Transverse colon (tissue), 4 donors: Measurements from ENCODE around the gene GNA14. TPM values are rescaled to one million over a fixed set of nuclear protein-coding genes. Genes with fewer than 3 reads are reported as not detected.

Source experiments
- DNase-seq: peaks from one replicate; pipeline ENCODE4 v3.0.0-alpha.2; 2019
- H3K27ac ChIP-seq, 4 donors: fragments of 200-600 bp; sonication (generic); 2 replicates each; pipeline ENCODE4 v1.5.1; 2016 to 2018; ENCODE audit warnings: inconsistent platforms in 4 of 4
- H3K27me3 ChIP-seq: fragments of 200-600 bp; sonication (generic); 2 replicates; pipeline ENCODE4 v1.5.1; 2017; ENCODE audit warnings: inconsistent platforms
- H3K36me3 ChIP-seq, 4 donors: fragments of 200-600 bp; sonication (generic); 2 replicates each; pipeline ENCODE4 v1.5.1; 2017 to 2019; ENCODE audit warnings: inconsistent platforms in 4 of 4
- H3K4me1 ChIP-seq, 4 donors: fragments of 200-600 bp; sonication (generic); 2 replicates each; pipeline ENCODE4 v1.5.1; 2017 to 2020; ENCODE audit warnings: inconsistent platforms in 4 of 4
- H3K4me3 ChIP-seq, 4 donors: fragments of 200-600 bp; sonication (generic); 1 replicate in 1 of 4; 2 replicates in 3 of 4; pipeline versions ENCODE4 v1.5.1 to v1.6.1; 2017 to 2019; ENCODE audit warnings: inconsistent platforms in 4 of 4
- H3K9me3 ChIP-seq, 2 donors: fragments of 200-600 bp; sonication (generic); 2 replicates each; pipeline ENCODE4 v1.5.1; 2017 to 2019; ENCODE audit warnings: inconsistent platforms in 2 of 2
- EP300 ChIP-seq: sonication (generic); formaldehyde crosslinking; IDR thresholded peaks from one replicate; pipeline ENCODE4 v1.6.1; 2017; ENCODE audit warnings: antibody characterized with exemption, low read depth
- POLR2A ChIP-seq: fragments of 450-650 bp; IDR thresholded peaks from one replicate; pipeline ENCODE4 v1.6.1; 2016; ENCODE audit warnings: antibody characterized with exemption, mild to moderate bottlenecking, moderate library complexity
- POLR2AphosphoS5 ChIP-seq, 3 donors: sonication (generic); formaldehyde crosslinking; IDR thresholded peaks; one replicate each; pipeline ENCODE4 v1.6.1; 2016; ENCODE audit warnings: antibody characterized with exemption in 3 of 3
- WGBS, 2 donors: methylation state at CpG; one replicate each; pipeline ENCODE4 v1.1.5; 2018; ENCODE audit warnings: low coverage in 1 of 2; 5-methylcytosine and 5-hydroxymethylcytosine counted together
- in situ Hi-C, 4 donors: fragments of 200-750 bp; cut with MboI; loops; one replicate each; pipeline versions ENCODE4 v1.15.0 to v1.15.1; 2017; ENCODE audit warnings: low sequenced_read_pairs in 3 of 4, low pct_ligation_motif_present in 1 of 4, low pct_unique_long_range_greater_than_20kb in 1 of 4
- intact Hi-C: fragments of 100-400 bp; cut with DNase I; formaldehyde crosslinking; loops from one replicate; pipeline ENCODE4 v1.15.1; 2023; ENCODE audit warnings: low total_unique reads
- total RNA-seq, 4 donors: library from RNA; depleted of rRNA; stranded (reverse); fragments of >200 nt; gene quantifications; one replicate each; pipeline ENCODE4 v1.1.0, GENCODE V29; 2016
- TF ChIP-seq, protein P1 (sequence below), 5 experiments: fragments of 200-600 bp in 3 of 5; fragments of 450-650 bp in 2 of 5; sonication (generic) in 3 of 5; IDR thresholded peaks; 1 replicate in 2 of 5; 2 replicates in 3 of 5; pipeline ENCODE4 v1.5.1; 2016 to 2017; ENCODE audit warnings: antibody characterized with exemption in 5 of 5, inconsistent platforms in 3 of 5, mild to moderate bottlenecking in 2 of 5, moderate library complexity in 1 of 5

Gene GNA14
- total RNA-seq, 4 donors from 2014 or later, result 9.4 to 64.9 (median 16.9) TPM

DNA sequence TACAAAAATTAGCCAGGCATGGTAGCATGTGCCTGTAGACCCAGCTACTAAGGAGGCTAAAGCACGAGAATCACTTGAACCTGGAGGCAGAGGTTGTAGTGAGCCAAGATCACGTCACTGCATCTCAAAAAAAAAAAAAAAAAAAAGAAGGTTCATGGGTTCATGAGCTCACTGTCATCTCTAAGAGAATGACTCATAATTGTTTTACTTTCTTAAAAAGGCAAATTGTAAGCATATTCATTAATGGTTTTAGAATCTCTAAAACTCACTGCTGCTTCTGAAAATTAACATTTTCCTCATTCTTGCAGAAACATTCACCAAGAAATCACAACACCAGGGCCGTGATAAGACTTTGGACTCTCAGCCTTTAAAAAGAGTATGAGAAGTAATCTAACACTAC lies 103.6 kb downstream of the GNA14 start:
- Histone ChIP-seq H3K27me3 (no peaks in the 10 kb centered on the region), H3K27ac (no peak overlapping the region), H3K4me3 (no peak overlapping the region), H3K4me1 (no peaks in the 10 kb centered on the region), H3K36me3 (no peaks in the 10 kb centered on the region), H3K9me3 (peaks cover 16% of the 10 kb centered on the region in 2 donors)
- no peak for TF ChIP-seq POLR2AphosphoS5 (IDR thresholded peaks at IDR 0.05)
- no peak for TF ChIP-seq EP300
- TF ChIP-seq, protein P1, sequence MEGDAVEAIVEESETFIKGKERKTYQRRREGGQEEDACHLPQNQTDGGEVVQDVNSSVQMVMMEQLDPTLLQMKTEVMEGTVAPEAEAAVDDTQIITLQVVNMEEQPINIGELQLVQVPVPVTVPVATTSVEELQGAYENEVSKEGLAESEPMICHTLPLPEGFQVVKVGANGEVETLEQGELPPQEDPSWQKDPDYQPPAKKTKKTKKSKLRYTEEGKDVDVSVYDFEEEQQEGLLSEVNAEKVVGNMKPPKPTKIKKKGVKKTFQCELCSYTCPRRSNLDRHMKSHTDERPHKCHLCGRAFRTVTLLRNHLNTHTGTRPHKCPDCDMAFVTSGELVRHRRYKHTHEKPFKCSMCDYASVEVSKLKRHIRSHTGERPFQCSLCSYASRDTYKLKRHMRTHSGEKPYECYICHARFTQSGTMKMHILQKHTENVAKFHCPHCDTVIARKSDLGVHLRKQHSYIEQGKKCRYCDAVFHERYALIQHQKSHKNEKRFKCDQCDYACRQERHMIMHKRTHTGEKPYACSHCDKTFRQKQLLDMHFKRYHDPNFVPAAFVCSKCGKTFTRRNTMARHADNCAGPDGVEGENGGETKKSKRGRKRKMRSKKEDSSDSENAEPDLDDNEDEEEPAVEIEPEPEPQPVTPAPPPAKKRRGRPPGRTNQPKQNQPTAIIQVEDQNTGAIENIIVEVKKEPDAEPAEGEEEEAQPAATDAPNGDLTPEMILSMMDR (IDR thresholded peaks at IDR 0.05), result no peak
- TF ChIP-seq POLR2A, result no peak
- 48 to 56% methylated on average over 3 of the region's 3 CpGs for WGBS, 2 donors
- intact Hi-C loops (no loop called here), in situ Hi-C loops (no loop called here)
- no peak for DNase-seq

DNA sequence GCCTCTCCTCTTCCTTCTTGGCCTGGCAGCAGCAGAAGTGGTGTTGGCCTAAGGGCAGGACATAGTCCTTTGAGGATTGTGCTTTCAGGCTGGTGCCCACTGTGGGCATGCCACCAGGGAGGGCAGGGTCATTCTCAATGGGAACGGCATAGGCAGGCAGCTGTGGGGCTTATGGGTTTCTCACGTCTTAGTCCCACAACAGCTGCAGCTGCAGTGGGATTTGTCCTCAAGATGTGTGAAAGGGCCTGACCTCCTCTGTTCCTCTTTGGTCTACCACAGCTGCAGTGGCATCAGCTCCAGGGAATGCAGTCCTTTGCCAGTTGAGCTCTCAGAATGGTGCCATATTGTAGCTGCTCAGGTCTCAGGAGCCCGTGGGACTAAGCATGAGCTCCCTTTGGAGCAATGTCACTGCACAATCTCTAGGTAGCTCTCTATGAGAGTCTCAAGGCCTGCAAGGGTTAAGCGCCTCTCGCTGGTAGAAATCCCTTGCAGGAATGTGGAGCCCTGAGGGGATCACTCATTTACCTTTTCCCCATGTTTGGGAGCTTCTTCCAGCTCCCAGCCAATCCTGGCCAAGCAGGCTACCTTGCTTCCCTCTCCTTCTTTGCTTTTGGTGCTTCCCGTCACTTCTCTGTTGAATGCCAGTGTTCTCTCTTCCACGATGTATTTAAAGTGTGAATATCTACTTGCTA lies 104.8 kb downstream of the GNA14 start:
- WGBS, 2 donors, result 79 to 92% methylated on average over 4 to 6 of the region's 7 CpGs
- intact Hi-C loops, result no loop called here
- TF ChIP-seq POLR2AphosphoS5 (IDR thresholded peaks at IDR 0.05) (no peak), POLR2A (no peak), EP300 (no peak)
- TF ChIP-seq, protein P1 (IDR thresholded peaks at IDR 0.05), result no peak

DNA sequence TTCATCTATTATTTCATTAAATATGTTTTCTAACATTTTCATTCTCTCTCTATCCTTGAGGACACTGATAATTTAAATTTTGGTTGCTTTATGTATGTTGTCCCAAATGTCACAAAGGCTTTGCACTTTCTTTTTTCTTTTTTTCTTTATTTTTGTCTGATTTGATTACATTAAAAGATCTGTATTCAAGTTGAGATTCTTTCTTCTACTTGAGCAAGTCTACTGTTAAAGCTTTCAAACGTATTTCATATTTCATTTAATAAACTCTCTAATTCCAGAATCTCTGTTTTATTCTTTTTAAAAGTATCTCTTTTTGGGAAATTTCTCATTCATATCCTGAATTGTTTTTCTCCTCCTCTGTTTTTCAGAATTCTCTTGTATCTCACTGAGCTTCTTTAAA lies 106.5 kb downstream of the GNA14 start:
- no peaks in the 10 kb centered on the region for H3K4me1 ChIP-seq
- in situ Hi-C loops, result no loop called here
- H3K27me3 ChIP-seq, result no peaks in the 10 kb centered on the region
- H3K36me3 ChIP-seq, result no peaks in the 10 kb centered on the region
- H3K4me3 ChIP-seq, result no peak overlapping the region
- peaks cover 16% of the 10 kb centered on the region in 2 donors for H3K9me3 ChIP-seq
- intact Hi-C loops, result no loop called here
- H3K27ac ChIP-seq, result no peak overlapping the region
- TF ChIP-seq, protein P1 (IDR thresholded peaks at IDR 0.05), result no peak
- TF ChIP-seq POLR2AphosphoS5 (IDR thresholded peaks at IDR 0.05) (no peak), EP300 (no peak), POLR2A (no peak)
- no peak for DNase-seq
- WGBS, 2 donors, result 87 to 100% methylated on average over 1 of the region's 1 CpG

More for the DNA sequence above, 104.8 kb downstream of the GNA14 start:
- H3K4me1 ChIP-seq, result no peaks in the 10 kb centered on the region
- in situ Hi-C loops, result no loop called here
- H3K9me3 ChIP-seq, result peaks cover 16% of the 10 kb centered on the region in 2 donors
- H3K36me3 ChIP-seq, result no peaks in the 10 kb centered on the region
- no peak overlapping the region for H3K27ac ChIP-seq
- no peak for DNase-seq
- H3K4me3 ChIP-seq, result no peak overlapping the region
- H3K27me3 ChIP-seq, result no peaks in the 10 kb centered on the region

DNA sequence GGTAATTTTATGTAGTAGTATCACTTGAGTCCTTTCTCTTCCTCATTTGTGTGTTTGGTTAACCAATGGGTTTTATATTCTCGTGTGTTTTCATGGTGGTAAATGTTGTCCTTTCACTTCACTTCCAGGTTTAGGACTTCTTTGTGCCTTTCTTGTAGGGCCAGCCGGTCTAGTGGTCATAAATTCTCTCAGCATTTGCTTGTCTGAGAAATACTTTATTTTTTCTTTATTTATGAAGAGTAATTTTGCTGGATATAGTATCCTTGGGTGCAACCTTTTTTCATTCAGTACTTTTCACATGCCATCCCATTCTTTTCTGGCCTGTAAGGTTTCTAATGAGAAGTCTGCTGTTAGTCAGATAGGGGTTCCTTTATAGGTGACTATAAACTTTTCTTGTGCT lies 107.1 kb downstream of the GNA14 start:
- WGBS, 2 donors, result 83 to 95% methylated on average over 2 of the region's 2 CpGs
- H3K36me3 ChIP-seq, result no peaks in the 10 kb centered on the region
- H3K27ac ChIP-seq, result no peak overlapping the region
- TF ChIP-seq, protein P1 (IDR thresholded peaks at IDR 0.05), result no peak
- TF ChIP-seq EP300 (no peak), POLR2A (no peak), POLR2AphosphoS5 (IDR thresholded peaks at IDR 0.05) (no peak)
- no peak overlapping the region for H3K4me3 ChIP-seq
- peaks cover 16% of the 10 kb centered on the region in 2 donors for H3K9me3 ChIP-seq
- in situ Hi-C loops (no loop called here), intact Hi-C loops (no loop called here)
- H3K4me1 ChIP-seq, result no peaks in the 10 kb centered on the region
- no peak for DNase-seq
- no peaks in the 10 kb centered on the region for H3K27me3 ChIP-seq
